Caco-2 (cell line): ENCODE measurements around the gene PPARA. TPM values are rescaled to one million over a fixed set of nuclear protein-coding genes. Genes with fewer than 3 reads are reported as not detected.

Experiments
- BruUV-seq: library from RNA; stranded (reverse); fragments of 400-500 nt; replicated peaks from 2 replicates; lab custom pipeline; 2021; lab: Mats Ljungman, UMichigan
- CTCF ChIA-PET: fragments of 300-600 bp; sonication (Branson Sonifier 250); formaldehyde crosslinking; loops from one replicate; lab custom pipeline; 2022; ENCODE audit warnings: antibody characterized with exemption; lab: Charles Lee
- POLR2A ChIA-PET: fragments of 300-600 bp; sonication (Branson Sonifier 250); formaldehyde crosslinking; loops from one replicate; lab custom pipeline; 2022; ENCODE audit warnings: antibody characterized with exemption; lab: Charles Lee
- DNase-seq, 2 experiments: peaks; one replicate each; pipeline versions ENCODE4 v3.0.0 to v3.0.0-alpha.2; 2020 to 2022
- H3K27me3 ChIP-seq: replicated peaks from 2 replicates; pipeline ENCODE4 v1.6.0; 2011; ENCODE audit warnings: low read length; ENCODE audit not compliant: control insufficient read depth, insufficient read depth
- H3K36me3 ChIP-seq: 2 replicates; pipeline ENCODE4 v1.5.1; 2011; ENCODE audit warnings: low read length; ENCODE audit not compliant: control insufficient read depth, insufficient read depth
- H3K4me1 ChIP-seq: fragments of 250-450 bp; sonication (Bioruptor Pico); 2 replicates; pipeline ENCODE4 v1.5.1; 2020; ENCODE audit warnings: mild to moderate bottlenecking
- H3K4me3 ChIP-seq: 2 replicates; pipeline ENCODE4 v1.5.1; 2011; ENCODE audit warnings: low read depth, mild to moderate bottlenecking, control low read depth, low read length
- H3K9me3 ChIP-seq: fragments of 250-450 bp; sonication (Bioruptor Pico); 2 replicates; pipeline ENCODE4 v1.5.1; 2020; ENCODE audit warnings: mild to moderate bottlenecking, moderate library complexity
- H3K27ac Mint-ChIP-seq: one replicate; pipeline ENCODE4 v1.8.0; 2022; ENCODE audit warnings: mixed read lengths; ENCODE audit not compliant: unreplicated experiment
- H3K27me3 Mint-ChIP-seq: one replicate; pipeline ENCODE4 v1.8.0; 2022; ENCODE audit warnings: mixed read lengths; ENCODE audit not compliant: insufficient read depth, unreplicated experiment
- H3K36me3 Mint-ChIP-seq: one replicate; pipeline ENCODE4 v1.8.0; 2022; ENCODE audit warnings: mild to moderate bottlenecking, mixed read lengths; ENCODE audit not compliant: insufficient read depth, unreplicated experiment
- H3K4me1 Mint-ChIP-seq: one replicate; pipeline ENCODE4 v1.8.0; 2022; ENCODE audit warnings: low read depth, mixed read lengths; ENCODE audit not compliant: unreplicated experiment
- H3K4me3 Mint-ChIP-seq: one replicate; pipeline ENCODE4 v1.8.0; 2022; ENCODE audit warnings: mild to moderate bottlenecking, moderate library complexity, mixed read lengths; ENCODE audit not compliant: unreplicated experiment
- H3K9me3 Mint-ChIP-seq: one replicate; pipeline ENCODE4 v1.8.0; 2022; ENCODE audit warnings: mixed read lengths; ENCODE audit not compliant: unreplicated experiment
- intact Hi-C: fragments of 100-400 bp; cut with micrococcal nuclease; formaldehyde crosslinking; loops from one replicate; pipeline ENCODE4 v1.10.0; 2022; ENCODE audit not compliant: unreplicated experiment
- total RNA-seq: library from RNA; stranded (reverse); gene quantifications from 2 replicates; pipeline ENCODE4 v1.2.3, GENCODE V29; 2022
- TF ChIP-seq, protein P1 (sequence below), 2 experiments: fragments of 200-600 bp in 1 of 2; IDR thresholded peaks; 1 replicate in 1 of 2; 2 replicates in 1 of 2; pipeline versions ENCODE4 v1.5.1 to v1.8.0; 2011 to 2022; ENCODE audit warnings: antibody characterized with exemption in 1 of 2, control low read depth in 1 of 2, inconsistent platforms in 1 of 2, low read depth in 1 of 2, low read length in 1 of 2, mild to moderate bottlenecking in 1 of 2, moderate library complexity in 1 of 2; ENCODE audit not compliant: insufficient read depth in 1 of 2, severe bottlenecking in 1 of 2, unreplicated experiment in 1 of 2

The PPARA gene
- total RNA-seq, 1 experiment from 2014 or later, result 13.4 TPM

DNA sequence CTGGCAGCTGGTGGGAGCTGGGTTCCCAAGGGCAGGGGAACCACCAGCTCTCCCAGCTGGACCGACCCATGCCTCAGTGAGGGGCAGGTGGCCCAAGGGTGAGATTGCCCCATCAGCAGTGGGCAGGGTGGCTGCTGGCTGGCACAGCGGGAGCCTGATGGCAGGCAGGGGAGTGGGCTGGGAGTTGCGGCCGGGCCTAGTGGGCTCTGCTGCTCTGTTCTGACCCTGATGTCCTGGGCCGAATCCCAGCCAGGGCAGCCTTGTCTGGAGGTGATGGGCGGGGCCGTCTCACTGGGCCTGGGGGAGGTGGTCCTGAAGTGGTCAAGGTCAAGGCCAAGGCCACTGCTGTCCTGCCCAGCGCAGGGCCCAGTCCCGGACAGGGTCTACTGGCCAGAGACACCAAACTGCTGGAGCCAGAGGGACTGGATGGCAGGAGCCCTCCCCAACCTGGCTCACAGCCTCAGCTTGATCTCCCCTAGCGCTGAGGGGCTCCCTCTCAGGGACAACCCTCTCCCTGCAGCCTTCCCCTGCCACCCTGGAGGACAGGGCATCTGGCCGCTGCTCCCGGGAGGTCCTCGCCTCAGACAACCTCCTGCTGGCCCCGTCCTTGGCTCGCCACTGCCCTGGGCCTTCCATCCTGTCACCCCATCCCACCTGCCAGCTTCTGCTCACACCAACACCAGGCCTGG is 26.5 kb upstream of the PPARA start:
- Mint-ChIP-seq H3K36me3 (peaks cover 6% of the 10 kb centered on the region), H3K27ac (no peak overlapping the region), H3K9me3 (no peaks in the 10 kb centered on the region), H3K4me3 (no peak overlapping the region), H3K4me1 (no peaks in the 10 kb centered on the region), H3K27me3 (no peaks in the 10 kb centered on the region)
- DNase-seq, result no peak
- peaks cover 5% of the 10 kb centered on the region for H3K4me1 ChIP-seq
- no peak overlapping the region for H3K4me3 ChIP-seq
- ChIA-PET CTCF (interaction anchor here (0.9 kb wide), 1 partner anchor 128 kb away, joined by 3 read pairs; no protein-coding TSS in a partner anchor), POLR2A (no interaction called here)
- intact Hi-C loops, result no loop called here
- no TSS peak for BruUV-seq
- no peaks in the 10 kb centered on the region for H3K9me3 ChIP-seq
- no peaks in the 10 kb centered on the region for H3K36me3 ChIP-seq
- no peaks in the 10 kb centered on the region for H3K27me3 ChIP-seq
- TF ChIP-seq, protein P1, sequence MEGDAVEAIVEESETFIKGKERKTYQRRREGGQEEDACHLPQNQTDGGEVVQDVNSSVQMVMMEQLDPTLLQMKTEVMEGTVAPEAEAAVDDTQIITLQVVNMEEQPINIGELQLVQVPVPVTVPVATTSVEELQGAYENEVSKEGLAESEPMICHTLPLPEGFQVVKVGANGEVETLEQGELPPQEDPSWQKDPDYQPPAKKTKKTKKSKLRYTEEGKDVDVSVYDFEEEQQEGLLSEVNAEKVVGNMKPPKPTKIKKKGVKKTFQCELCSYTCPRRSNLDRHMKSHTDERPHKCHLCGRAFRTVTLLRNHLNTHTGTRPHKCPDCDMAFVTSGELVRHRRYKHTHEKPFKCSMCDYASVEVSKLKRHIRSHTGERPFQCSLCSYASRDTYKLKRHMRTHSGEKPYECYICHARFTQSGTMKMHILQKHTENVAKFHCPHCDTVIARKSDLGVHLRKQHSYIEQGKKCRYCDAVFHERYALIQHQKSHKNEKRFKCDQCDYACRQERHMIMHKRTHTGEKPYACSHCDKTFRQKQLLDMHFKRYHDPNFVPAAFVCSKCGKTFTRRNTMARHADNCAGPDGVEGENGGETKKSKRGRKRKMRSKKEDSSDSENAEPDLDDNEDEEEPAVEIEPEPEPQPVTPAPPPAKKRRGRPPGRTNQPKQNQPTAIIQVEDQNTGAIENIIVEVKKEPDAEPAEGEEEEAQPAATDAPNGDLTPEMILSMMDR (IDR thresholded peaks at IDR 0.05; ENCODE audit: insufficient read depth in 1 of 2, low read depth in 1 of 2, low read length in 1 of 2, severe bottlenecking in 1 of 2, unreplicated experiment in 1 of 2), result no peak

DNA sequence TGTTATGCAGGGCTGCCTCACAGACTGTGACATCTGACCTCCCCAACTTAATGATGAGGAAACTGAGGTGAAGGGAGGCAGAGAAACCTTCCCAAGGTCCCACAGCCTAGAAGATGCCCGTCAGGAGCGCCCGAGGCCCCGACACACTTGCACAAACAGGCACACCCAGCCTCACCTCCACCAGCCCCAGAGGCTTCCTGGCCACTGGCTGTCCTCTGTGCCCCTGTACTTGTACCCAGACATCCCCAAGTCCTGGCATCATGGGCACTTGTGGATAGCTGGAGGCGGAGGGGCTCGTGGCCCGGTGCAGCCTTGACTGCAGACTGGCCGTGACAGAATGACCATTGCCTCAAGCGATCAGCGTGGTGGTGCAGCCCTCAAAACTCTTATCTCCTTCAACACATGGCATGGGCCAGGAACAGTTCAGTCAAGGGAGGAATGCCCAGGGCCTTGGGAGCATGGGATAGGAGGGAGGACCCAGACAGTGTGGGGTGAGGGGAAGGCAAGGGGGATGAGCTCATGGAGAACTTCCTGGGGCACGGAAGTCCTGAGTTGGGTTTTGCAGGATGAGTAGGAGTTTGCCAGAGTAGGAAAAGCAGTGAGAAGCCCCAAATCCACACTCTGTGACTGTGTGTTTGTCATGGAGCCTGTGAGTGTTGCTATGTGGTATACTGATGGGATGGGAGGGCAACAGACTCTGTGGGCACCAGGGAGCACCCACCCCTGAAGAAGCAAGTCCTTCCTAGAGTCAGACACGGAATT is 25.8 kb upstream of the PPARA start:
- no TSS peak for BruUV-seq
- no peak overlapping the region for H3K4me3 Mint-ChIP-seq
- intact Hi-C loops, result no loop called here
- Histone ChIP-seq H3K36me3 (no peaks in the 10 kb centered on the region), H3K4me1 (peaks cover 5% of the 10 kb centered on the region), H3K27me3 (no peaks in the 10 kb centered on the region), H3K4me3 (no peak overlapping the region), H3K9me3 (no peaks in the 10 kb centered on the region)
- no peaks in the 10 kb centered on the region for H3K27me3 Mint-ChIP-seq
- H3K36me3 Mint-ChIP-seq, result peaks cover 6% of the 10 kb centered on the region
- no peak overlapping the region for H3K27ac Mint-ChIP-seq
- POLR2A ChIA-PET, result interaction anchor here (0.6 kb wide), 1 partner anchor 171 kb away, joined by 3 read pairs; no protein-coding TSS in a partner anchor
- TF ChIP-seq, protein P1 (IDR thresholded peaks at IDR 0.05; ENCODE audit: insufficient read depth in 1 of 2, low read depth in 1 of 2, low read length in 1 of 2, severe bottlenecking in 1 of 2, unreplicated experiment in 1 of 2), result no peak
- DNase-seq, result no peak
- CTCF ChIA-PET, result interaction anchor here (0.8 kb wide), 1 partner anchor 118 kb away, joined by 3 read pairs; no protein-coding TSS in a partner anchor
- H3K9me3 Mint-ChIP-seq, result no peaks in the 10 kb centered on the region
- no peaks in the 10 kb centered on the region for H3K4me1 Mint-ChIP-seq

DNA sequence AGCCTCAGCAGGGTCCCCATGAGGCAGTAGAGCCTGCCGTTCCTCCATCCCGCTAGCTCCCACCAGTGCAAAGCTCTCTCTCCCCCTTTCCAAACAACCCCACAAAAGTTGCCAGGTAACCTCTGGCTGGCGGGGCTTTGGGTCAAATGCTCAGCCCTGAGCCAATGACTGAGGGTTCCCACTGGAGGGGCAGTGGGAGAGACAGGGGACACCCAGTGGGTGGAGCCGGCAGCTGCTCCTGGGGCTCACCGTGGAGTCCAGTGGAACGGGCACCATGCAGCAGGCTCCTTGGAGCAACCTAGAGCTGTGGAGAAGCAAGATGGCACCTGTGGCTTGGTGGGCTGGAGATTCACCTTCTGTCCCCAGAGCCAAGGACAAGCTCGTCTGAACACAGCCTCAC is 25.0 kb upstream of the PPARA start:
- no peaks in the 10 kb centered on the region for H3K27me3 ChIP-seq
- Mint-ChIP-seq H3K9me3 (no peaks in the 10 kb centered on the region), H3K4me3 (no peak overlapping the region), H3K4me1 (no peaks in the 10 kb centered on the region), H3K27me3 (no peaks in the 10 kb centered on the region), H3K36me3 (peaks cover 6% of the 10 kb centered on the region), H3K27ac (no peak overlapping the region)
- CTCF ChIA-PET, result interaction anchor here (0.6 to 0.8 kb wide), 2 partner anchors 119 to 230 kb away, joined by 3 read pairs; no protein-coding TSS in a partner anchor
- H3K9me3 ChIP-seq, result no peaks in the 10 kb centered on the region
- peaks cover 5% of the 10 kb centered on the region for H3K4me1 ChIP-seq
- no peak overlapping the region for H3K4me3 ChIP-seq
- TF ChIP-seq, protein P1 (IDR thresholded peaks at IDR 0.05; ENCODE audit: insufficient read depth in 1 of 2, low read depth in 1 of 2, low read length in 1 of 2, severe bottlenecking in 1 of 2, unreplicated experiment in 1 of 2), result no peak
- no peaks in the 10 kb centered on the region for H3K36me3 ChIP-seq
- no TSS peak for BruUV-seq
- POLR2A ChIA-PET, result no interaction called here
- DNase-seq, result no peak
- intact Hi-C loops, result no loop called here
